IMR-90 (cell line): ENCODE results near the gene RNASE7. TPM values are rescaled to one million over a fixed set of nuclear protein-coding genes. Genes with fewer than 3 reads are reported as not detected.

Source experiments
- ATAC-seq: fragments of 200-7000 bp; cut with Tn5 transposase; 2 replicates; pipeline ENCODE4 v1.9.1; 2020; ENCODE audit warnings: low read depth, mild to moderate bottlenecking, moderate library complexity
- BruUV-seq: library from RNA; stranded (reverse); fragments of 400-500 nt; replicated peaks from 2 replicates; lab custom pipeline; 2021; lab: Mats Ljungman, UMichigan
- CTCF ChIA-PET: fragments of 300-600 bp; formaldehyde crosslinking; extraction: SDS; loops from one replicate; lab custom pipeline; 2021; ENCODE audit warnings: antibody characterized with exemption; lab: Yijun Ruan, JAX
- POLR2A ChIA-PET: fragments of 300-600 bp; sonication (Branson Sonifier 250); formaldehyde crosslinking; loops from one replicate; lab custom pipeline; 2022; ENCODE audit warnings: antibody characterized with exemption; ENCODE audit not compliant: unreplicated experiment; lab: Charles Lee
- DNase-seq: peaks from one replicate; pipeline ENCODE4 v3.0.0; 2013
- H2AFZ ChIP-seq: replicated peaks from 2 replicates; pipeline ENCODE3; 2013; ENCODE audit warnings: low read length, mild to moderate bottlenecking; ENCODE audit not compliant: poor library complexity
- H2AK5ac ChIP-seq: 2 replicates; pipeline ENCODE4 v1.6.1; 2013; ENCODE audit warnings: low read depth, low read length, inconsistent platforms
- H2AK9ac ChIP-seq: replicated peaks from 2 replicates; pipeline ENCODE3; 2013; ENCODE audit warnings: mild to moderate bottlenecking, low read depth, low read length, moderate library complexity; ENCODE audit not compliant: poor library complexity
- H2BK120ac ChIP-seq: 2 replicates; pipeline ENCODE4 v1.6.1; 2013; ENCODE audit warnings: low read depth, low read length, inconsistent platforms
- H2BK15ac ChIP-seq: 3 replicates; pipeline ENCODE4 v1.6.1; 2013; ENCODE audit warnings: low read depth, low read length, inconsistent platforms
- H2BK20ac ChIP-seq: 2 replicates; pipeline ENCODE4 v1.6.1; 2013; ENCODE audit warnings: low read depth, mild to moderate bottlenecking, inconsistent platforms, low read length, moderate library complexity
- H2BK5ac ChIP-seq: 2 replicates; pipeline ENCODE4 v1.6.1; 2013; ENCODE audit warnings: mild to moderate bottlenecking, low read depth, low read length, inconsistent platforms; ENCODE audit not compliant: poor library complexity, severe bottlenecking
- H3K14ac ChIP-seq: replicated peaks from 2 replicates; pipeline ENCODE4 v1.6.1; 2013; ENCODE audit warnings: low read depth, low read length, inconsistent platforms
- H3K18ac ChIP-seq: 2 replicates; pipeline ENCODE4 v1.6.1; 2013; ENCODE audit warnings: low read depth, low read length, control low read depth
- H3K23ac ChIP-seq: 2 replicates; pipeline ENCODE4 v1.6.1; 2013; ENCODE audit warnings: low read depth, low read length, inconsistent platforms
- H3K27ac ChIP-seq: 2 replicates; pipeline ENCODE4 v1.5.1; 2013; ENCODE audit warnings: mild to moderate bottlenecking, control low read depth, low read length; ENCODE audit not compliant: insufficient read depth
- H3K27me3 ChIP-seq: 2 replicates; pipeline ENCODE4 v1.6.1; 2013; ENCODE audit warnings: low read length; ENCODE audit not compliant: control insufficient read depth, insufficient read depth
- H3K36me3 ChIP-seq: 2 replicates; pipeline ENCODE4 v1.6.1; 2013; ENCODE audit warnings: low read length, mixed read lengths; ENCODE audit not compliant: control insufficient read depth, insufficient read depth
- H3K4ac ChIP-seq: 2 replicates; pipeline ENCODE4 v1.6.1; 2013; ENCODE audit warnings: low read depth, low read length, inconsistent platforms
- H3K4me1 ChIP-seq: 2 replicates; pipeline ENCODE4 v1.6.1; 2013; ENCODE audit warnings: low read length, mixed read lengths; ENCODE audit not compliant: control insufficient read depth, insufficient read depth
- H3K4me2 ChIP-seq: 2 replicates; pipeline ENCODE4 v1.6.1; 2013; ENCODE audit warnings: low read depth, mild to moderate bottlenecking, control low read depth, low read length, moderate library complexity
- H3K4me3 ChIP-seq: 2 replicates; pipeline ENCODE4 v1.5.1; 2013; ENCODE audit warnings: low read depth, mild to moderate bottlenecking, control low read depth, low read length, moderate library complexity; ENCODE audit not compliant: insufficient read depth
- H3K56ac ChIP-seq: 2 replicates; pipeline ENCODE4 v1.6.1; 2013; ENCODE audit warnings: low read length, inconsistent platforms; ENCODE audit not compliant: insufficient read depth; ENCODE audit errors: extremely low read depth
- H3K79me1 ChIP-seq, 2 experiments: 2 replicates each; pipeline ENCODE4 v1.6.1; 2013; ENCODE audit warnings: low read length in 2 of 2, inconsistent platforms in 1 of 2, low read depth in 1 of 2
- H3K9ac ChIP-seq: 2 replicates; pipeline ENCODE4 v1.6.1; 2013; ENCODE audit warnings: low read depth, low read length, control low read depth
- H3K9me1 ChIP-seq: 2 replicates; pipeline ENCODE4 v1.6.1; 2013; ENCODE audit warnings: low read length, inconsistent platforms; ENCODE audit not compliant: insufficient read depth
- H3K9me3 ChIP-seq: 2 replicates; pipeline ENCODE4 v1.6.1; 2013; ENCODE audit warnings: low read length; ENCODE audit not compliant: control insufficient read depth, insufficient read depth
- H4K20me1 ChIP-seq: 2 replicates; pipeline ENCODE4 v1.6.1; 2013; ENCODE audit warnings: low read length, inconsistent platforms; ENCODE audit not compliant: insufficient read depth
- H4K5ac ChIP-seq: 2 replicates; pipeline ENCODE4 v1.6.1; 2013; ENCODE audit warnings: mild to moderate bottlenecking, low read depth, low read length, control low read depth
- H4K8ac ChIP-seq, 2 experiments: 2 replicates each; pipeline ENCODE4 v1.6.1; 2013; ENCODE audit warnings: low read depth in 2 of 2, low read length in 2 of 2, control low read depth in 1 of 2, inconsistent platforms in 1 of 2
- H4K91ac ChIP-seq: 2 replicates; pipeline ENCODE4 v1.6.1; 2013; ENCODE audit warnings: low read depth, low read length, inconsistent platforms; ENCODE audit not compliant: insufficient read depth
- BHLHE40 ChIP-seq: fragments of 150-350 bp; IDR thresholded peaks from 2 replicates; pipeline ENCODE4 v1.6.1; 2016; ENCODE audit warnings: mild to moderate bottlenecking, low read depth, low read length
- CEBPB ChIP-seq: IDR thresholded peaks from 2 replicates; pipeline ENCODE4 v1.6.1; 2012; ENCODE audit warnings: low read depth, low read length, improper control_type of control experiment
- MAFK ChIP-seq: IDR thresholded peaks from 2 replicates; pipeline ENCODE4 v1.6.1; 2012; ENCODE audit warnings: low read depth, low read length, improper control_type of control experiment
- MXI1 ChIP-seq: IDR thresholded peaks from 2 replicates; pipeline ENCODE4 v1.6.1; 2012; ENCODE audit warnings: low read depth, mild to moderate bottlenecking, low read length, moderate library complexity, borderline replicate concordance
- RAD21 ChIP-seq: IDR thresholded peaks from 2 replicates; pipeline ENCODE4 v1.6.1; 2012; ENCODE audit warnings: low read length, improper control_type of control experiment
- RFX5 ChIP-seq: IDR thresholded peaks from 2 replicates; pipeline ENCODE4 v1.8.0; 2012; ENCODE audit warnings: low read depth, mild to moderate bottlenecking, low read length, moderate library complexity
- SMC3 ChIP-seq: fragments of 150-350 bp; IDR thresholded peaks from 2 replicates; pipeline ENCODE4 v1.6.1; 2016; ENCODE audit warnings: low read depth, mild to moderate bottlenecking, antibody characterized with exemption, low read length, moderate library complexity
- WGBS, 2 experiments: methylation state at CpG; one replicate each; pipeline versions ENCODE4 v1.1.5 to v1.1.7; 2013; ENCODE audit warnings: missing lambda C conversion rate in 2 of 2; ENCODE audit not compliant: insufficient read length in 1 of 2; ENCODE audit errors: extremely low coverage in 2 of 2; 5-methylcytosine and 5-hydroxymethylcytosine counted together
- dilution Hi-C: fragments of 300-500 bp; cut with HindIII; formaldehyde crosslinking; loops from one replicate; pipeline ENCODE4 v1.14.3; 2018; ENCODE audit warnings: low sequenced_read_pairs; ENCODE audit not compliant: unreplicated experiment
- in situ Hi-C: fragments of 300-500 bp; cut with MboI; formaldehyde crosslinking; loops from 3 replicates; pipeline ENCODE4 v1.14.3; 2019; ENCODE audit warnings: low sequenced_read_pairs, inconsistent platforms, mixed read lengths
- intact Hi-C: fragments of 100-400 bp; cut with micrococcal nuclease; formaldehyde crosslinking; loops from 2 replicates; pipeline ENCODE4 v1.10.0; 2022
- polyA plus RNA-seq, 3 experiments: library from polyadenylated mRNA; depleted of rRNA; stranded (reverse); fragments of >200 nt; gene quantifications; 2 replicates each; pipeline ENCODE4 v1.2.3, GENCODE V29; 2012; ENCODE audit warnings: low replicate concordance in 1 of 3
- total RNA-seq: library from RNA; depleted of rRNA; stranded (reverse); fragments of >200 nt; gene quantifications from 2 replicates; pipeline ENCODE4 v1.2.3, GENCODE V29; 2012
- TF ChIP-seq, protein P1 (sequence below): fragments of 150-350 bp; IDR thresholded peaks from 2 replicates; pipeline ENCODE4 v1.6.1; 2016; ENCODE audit warnings: low read depth, mild to moderate bottlenecking, low read length, moderate library complexity, borderline replicate concordance
- TF ChIP-seq, protein P2 (sequence below): fragments of 150-350 bp; IDR thresholded peaks from 2 replicates; pipeline ENCODE4 v1.6.1; 2017; ENCODE audit warnings: mild to moderate bottlenecking, antibody characterized with exemption, low read length, low read depth

RNASE7 gene
- total and polyA plus RNA-seq, 2 of the 4 experiments (the other 2 are of a cell fraction), result not detected

DNA sequence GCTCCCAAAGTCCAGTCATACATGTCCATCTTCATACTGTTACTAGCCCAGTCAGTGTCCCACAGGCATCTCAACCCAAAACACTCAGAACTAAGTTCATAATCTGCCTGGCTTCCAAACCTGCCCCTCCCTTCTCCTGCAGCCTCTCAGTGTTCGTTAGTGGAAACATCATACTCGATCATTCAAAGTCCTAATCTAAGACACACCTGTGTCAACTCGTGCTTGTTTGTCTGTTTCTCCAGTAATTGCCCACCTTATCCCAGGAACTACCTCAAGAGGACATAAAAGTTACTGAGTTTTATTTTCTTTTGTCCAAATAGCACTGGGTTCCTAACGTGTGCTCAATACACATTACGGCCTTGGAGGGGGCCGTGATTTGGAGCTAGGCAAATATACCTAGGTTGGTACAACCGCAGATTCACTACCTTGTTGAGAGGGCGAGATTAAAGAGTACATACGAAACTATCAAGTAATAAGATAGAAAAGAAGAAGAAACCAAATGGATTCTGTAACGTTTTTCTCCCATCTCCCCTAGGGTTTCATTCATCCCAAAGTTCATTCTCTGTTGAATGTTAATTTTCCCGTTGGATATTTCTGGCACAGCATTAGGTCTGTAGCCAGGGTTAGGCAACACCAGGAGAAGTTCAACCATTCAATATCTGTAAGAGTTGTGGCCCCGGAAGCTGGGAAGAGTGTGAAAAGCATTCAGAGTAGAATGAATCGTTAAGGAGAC lies 18.6 kb downstream of the RNASE7 start:
- intact Hi-C loops, result no loop called here
- POLR2A ChIA-PET, result no interaction called here

More for the DNA sequence above, 18.6 kb downstream of the RNASE7 start:
- no TSS peak for BruUV-seq
- no peak for ATAC-seq
- H3K4me1 ChIP-seq, result no peaks in the 10 kb centered on the region
- H3K9me1 ChIP-seq, result peaks cover 5% of the 10 kb centered on the region; the same call in 1 of the 2 replicates
- H3K56ac ChIP-seq, result no peak overlapping the region
- no peaks in the 10 kb centered on the region for H3K36me3 ChIP-seq
- H4K20me1 ChIP-seq, result no peaks in the 10 kb centered on the region
- no peak overlapping the region for H3K9ac ChIP-seq
- no peak overlapping the region for H2AK9ac ChIP-seq
- H2BK15ac ChIP-seq, result no peak overlapping the region
- H4K5ac ChIP-seq, result no peak overlapping the region
- no peak overlapping the region for H4K8ac ChIP-seq
- no peak overlapping the region for H3K14ac ChIP-seq
- no peak overlapping the region for H2BK5ac ChIP-seq
- H2AK5ac ChIP-seq, result no peak overlapping the region
- H4K91ac ChIP-seq, result no peak overlapping the region
- H3K18ac ChIP-seq, result no peak overlapping the region
- no peak overlapping the region for H3K23ac ChIP-seq
- CTCF ChIA-PET, result no interaction called here
- TF ChIP-seq RFX5 (no peak), MXI1 (no peak), RAD21 (no peak), MAFK (no peak), BHLHE40 (no peak), SMC3 (no peak), CEBPB (no peak)
- TF ChIP-seq, protein P1, sequence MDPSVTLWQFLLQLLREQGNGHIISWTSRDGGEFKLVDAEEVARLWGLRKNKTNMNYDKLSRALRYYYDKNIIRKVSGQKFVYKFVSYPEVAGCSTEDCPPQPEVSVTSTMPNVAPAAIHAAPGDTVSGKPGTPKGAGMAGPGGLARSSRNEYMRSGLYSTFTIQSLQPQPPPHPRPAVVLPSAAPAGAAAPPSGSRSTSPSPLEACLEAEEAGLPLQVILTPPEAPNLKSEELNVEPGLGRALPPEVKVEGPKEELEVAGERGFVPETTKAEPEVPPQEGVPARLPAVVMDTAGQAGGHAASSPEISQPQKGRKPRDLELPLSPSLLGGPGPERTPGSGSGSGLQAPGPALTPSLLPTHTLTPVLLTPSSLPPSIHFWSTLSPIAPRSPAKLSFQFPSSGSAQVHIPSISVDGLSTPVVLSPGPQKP, result no peak
- TF ChIP-seq, protein P2, sequence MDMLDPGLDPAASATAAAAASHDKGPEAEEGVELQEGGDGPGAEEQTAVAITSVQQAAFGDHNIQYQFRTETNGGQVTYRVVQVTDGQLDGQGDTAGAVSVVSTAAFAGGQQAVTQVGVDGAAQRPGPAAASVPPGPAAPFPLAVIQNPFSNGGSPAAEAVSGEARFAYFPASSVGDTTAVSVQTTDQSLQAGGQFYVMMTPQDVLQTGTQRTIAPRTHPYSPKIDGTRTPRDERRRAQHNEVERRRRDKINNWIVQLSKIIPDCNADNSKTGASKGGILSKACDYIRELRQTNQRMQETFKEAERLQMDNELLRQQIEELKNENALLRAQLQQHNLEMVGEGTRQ, result no peak
- in situ Hi-C loops, result no loop called here
- no peak overlapping the region for H2BK20ac ChIP-seq
- H3K4me2 ChIP-seq, result no peak overlapping the region
- dilution Hi-C loops, result no loop called here
- DNase-seq, result no peak
- no peak overlapping the region for H2AFZ ChIP-seq
- 85% methylated on average over 3 of the region's 13 CpGs; no CpG with 5 or more reads in 1 of the 2 experiments for WGBS, 2 experiments
- H3K9me3 ChIP-seq, result no peaks in the 10 kb centered on the region
- no peaks in the 10 kb centered on the region for H3K27me3 ChIP-seq
- no peak overlapping the region for H3K4ac ChIP-seq
- no peak overlapping the region for H3K4me3 ChIP-seq
- no peak overlapping the region for H2BK120ac ChIP-seq
- H3K79me1 ChIP-seq, result no peaks in the 10 kb centered on the region
- no peak overlapping the region for H3K27ac ChIP-seq
